PC-9 (cell line): ENCODE data around the gene DENND1A. TPM values are rescaled to one million over a fixed set of nuclear protein-coding genes. Genes with fewer than 3 reads are reported as not detected.

Experiments used
- BruUV-seq: library from RNA; stranded (reverse); fragments of 400-500 nt; replicated peaks from 2 replicates; lab custom pipeline; 2021; lab: Mats Ljungman, UMichigan
- CTCF ChIA-PET: fragments of 300-600 bp; sonication (Branson Sonifier 250); formaldehyde crosslinking; loops from one replicate; lab custom pipeline; 2022; ENCODE audit warnings: antibody characterized with exemption; lab: Charles Lee
- POLR2A ChIA-PET: fragments of 300-600 bp; sonication (Branson Sonifier 250); formaldehyde crosslinking; loops from one replicate; lab custom pipeline; 2022; ENCODE audit warnings: antibody characterized with exemption; ENCODE audit not compliant: unreplicated experiment; lab: Charles Lee
- DNase-seq, 2 experiments: peaks; one replicate each; pipeline versions ENCODE4 v3.0.0 to v3.0.0-alpha.2; 2015 to 2022; ENCODE audit warnings: mixed read lengths in 1 of 2
- H2AFZ ChIP-seq: fragments of 200-600 bp; sonication (generic); 2 replicates; pipeline ENCODE4 v1.8.1; 2017; ENCODE audit warnings: antibody characterized with exemption
- H3F3A ChIP-seq: fragments of 200-600 bp; sonication (generic); 2 replicates; pipeline ENCODE4 v1.8.1; 2017; ENCODE audit warnings: antibody characterized with exemption, mild to moderate bottlenecking, low read depth; ENCODE audit not compliant: insufficient read depth
- H3K27ac ChIP-seq: fragments of 200-600 bp; sonication (generic); 2 replicates; pipeline ENCODE4 v1.6.1; 2016; ENCODE audit warnings: mixed run types
- H3K27me3 ChIP-seq: fragments of 200-600 bp; sonication (generic); 2 replicates; pipeline ENCODE4 v1.6.1; 2016; ENCODE audit warnings: low read depth, mixed run types; ENCODE audit not compliant: insufficient read depth
- H3K36me3 ChIP-seq: fragments of 200-600 bp; sonication (generic); 2 replicates; pipeline ENCODE4 v1.6.1; 2016; ENCODE audit warnings: low read depth, mixed run types
- H3K4me1 ChIP-seq: fragments of 200-600 bp; sonication (generic); replicated peaks from 2 replicates; pipeline ENCODE4 v1.6.1; 2016; ENCODE audit warnings: mixed run types; ENCODE audit not compliant: insufficient read depth
- H3K4me2 ChIP-seq: fragments of 200-600 bp; sonication (generic); 2 replicates; pipeline ENCODE4 v1.6.1; 2017; ENCODE audit warnings: mixed run types
- H3K4me3 ChIP-seq: fragments of 200-600 bp; sonication (generic); 2 replicates; pipeline ENCODE4 v1.6.1; 2016; ENCODE audit warnings: mixed run types
- H3K79me2 ChIP-seq: fragments of 200-600 bp; sonication (generic); 2 replicates; pipeline ENCODE4 v1.6.1; 2017; ENCODE audit warnings: low read depth, mixed run types
- H3K9me2 ChIP-seq: fragments of 200-600 bp; sonication (generic); 2 replicates; pipeline ENCODE4 v1.8.1; 2017; ENCODE audit warnings: mild to moderate bottlenecking; ENCODE audit not compliant: insufficient read depth
- H3K9me3 ChIP-seq: fragments of 200-600 bp; sonication (generic); 2 replicates; pipeline ENCODE4 v1.8.1; 2016; ENCODE audit warnings: low read depth; ENCODE audit not compliant: insufficient read depth
- H4K20me1 ChIP-seq: fragments of 200-600 bp; sonication (generic); 2 replicates; pipeline ENCODE4 v1.8.1; 2017; ENCODE audit not compliant: insufficient read depth
- EZH2 ChIP-seq: fragments of 200-600 bp; sonication (generic); IDR thresholded peaks from 2 replicates; pipeline ENCODE4 v1.8.0; 2017; ENCODE audit warnings: antibody characterized with exemption, low read depth
- intact Hi-C: fragments of 100-400 bp; cut with micrococcal nuclease; formaldehyde crosslinking; loops from one replicate; pipeline ENCODE4 v1.10.0; 2022; ENCODE audit not compliant: unreplicated experiment
- total RNA-seq: library from RNA; stranded (reverse); gene quantifications from 2 replicates; pipeline ENCODE4 v1.2.3, GENCODE V29; 2021
- TF ChIP-seq, protein P1 (sequence below): fragments of 200-600 bp; sonication (generic); conservative IDR thresholded peaks from 2 replicates; pipeline ENCODE4 v1.6.1; 2017; ENCODE audit warnings: mixed run types, antibody characterized with exemption, mild to moderate bottlenecking, moderate library complexity

Gene DENND1A
- total RNA-seq, 1 experiment from 2014 or later: 37.7 TPM

DNA sequence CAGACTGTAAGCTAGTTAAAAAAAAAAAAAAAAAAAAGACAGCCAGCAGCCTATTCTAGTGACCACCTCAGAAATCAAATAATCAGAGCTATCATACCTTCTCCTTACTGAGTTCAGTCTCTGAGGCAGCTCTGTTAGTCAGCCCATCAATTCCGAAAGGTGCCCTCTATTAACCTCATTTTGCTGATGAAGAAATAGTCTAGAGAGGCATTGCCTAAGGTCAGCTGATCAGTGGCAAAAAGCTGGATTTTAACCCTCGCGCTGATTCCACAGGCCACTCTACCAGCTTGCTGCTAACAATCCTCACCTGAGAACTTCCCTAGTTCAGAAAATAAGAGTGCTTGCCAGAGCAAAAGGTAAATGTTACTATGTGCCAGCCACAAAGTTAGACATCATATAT lies 172.0 kb downstream of the DENND1A start:
- Histone ChIP-seq H3K36me3 (peaks cover 5% of the 10 kb centered on the region; the same call in 1 of the 2 replicates), H3K4me3 (no peak overlapping the region), H2AFZ (no peak overlapping the region), H3K27ac (no peak overlapping the region), H3K9me3 (no peaks in the 10 kb centered on the region), H4K20me1 (no peaks in the 10 kb centered on the region), H3K27me3 (no peaks in the 10 kb centered on the region), H3K4me2 (no peak overlapping the region), H3K79me2 (no peaks in the 10 kb centered on the region), H3F3A (no peaks in the 10 kb centered on the region), H3K9me2 (no peaks in the 10 kb centered on the region), H3K4me1 (no peaks in the 10 kb centered on the region)
- no peak for TF ChIP-seq EZH2
- TF ChIP-seq, protein P1, sequence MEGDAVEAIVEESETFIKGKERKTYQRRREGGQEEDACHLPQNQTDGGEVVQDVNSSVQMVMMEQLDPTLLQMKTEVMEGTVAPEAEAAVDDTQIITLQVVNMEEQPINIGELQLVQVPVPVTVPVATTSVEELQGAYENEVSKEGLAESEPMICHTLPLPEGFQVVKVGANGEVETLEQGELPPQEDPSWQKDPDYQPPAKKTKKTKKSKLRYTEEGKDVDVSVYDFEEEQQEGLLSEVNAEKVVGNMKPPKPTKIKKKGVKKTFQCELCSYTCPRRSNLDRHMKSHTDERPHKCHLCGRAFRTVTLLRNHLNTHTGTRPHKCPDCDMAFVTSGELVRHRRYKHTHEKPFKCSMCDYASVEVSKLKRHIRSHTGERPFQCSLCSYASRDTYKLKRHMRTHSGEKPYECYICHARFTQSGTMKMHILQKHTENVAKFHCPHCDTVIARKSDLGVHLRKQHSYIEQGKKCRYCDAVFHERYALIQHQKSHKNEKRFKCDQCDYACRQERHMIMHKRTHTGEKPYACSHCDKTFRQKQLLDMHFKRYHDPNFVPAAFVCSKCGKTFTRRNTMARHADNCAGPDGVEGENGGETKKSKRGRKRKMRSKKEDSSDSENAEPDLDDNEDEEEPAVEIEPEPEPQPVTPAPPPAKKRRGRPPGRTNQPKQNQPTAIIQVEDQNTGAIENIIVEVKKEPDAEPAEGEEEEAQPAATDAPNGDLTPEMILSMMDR: no peak
- intact Hi-C loops: no loop called here
- no peak for DNase-seq
- no TSS peak for BruUV-seq
- CTCF ChIA-PET: no interaction called here
- POLR2A ChIA-PET: interaction anchor here (0.6 kb wide), 1 partner anchor 987 kb away, joined by 7 read pairs; no protein-coding TSS in a partner anchor

DNA sequence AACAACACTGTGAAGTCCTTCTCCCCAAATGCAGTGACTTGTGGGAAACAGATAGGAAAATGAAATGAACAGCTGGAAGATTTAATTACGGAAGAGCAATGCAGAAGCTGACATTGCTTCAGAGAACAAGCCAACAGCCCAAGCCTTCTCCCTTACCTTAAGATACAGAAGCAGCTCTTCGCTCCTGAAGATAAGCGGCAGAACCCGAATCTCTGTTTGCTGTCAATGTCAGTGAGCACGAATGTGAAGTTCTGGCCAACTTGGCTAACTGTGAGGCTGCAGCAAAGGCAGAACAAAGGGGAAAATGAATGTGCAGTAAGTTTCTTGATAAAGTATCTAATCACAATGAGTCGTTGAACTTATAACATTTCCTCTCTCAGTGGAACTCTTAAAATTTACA lies 172.4 kb downstream of the DENND1A start:
- ChIA-PET CTCF (no interaction called here), POLR2A (interaction anchor here (0.6 kb wide), 2 partner anchors 987 to 1949 kb away, joined by 5 to 7 read pairs; partner anchors contain the start of gene MAPKAP1)
- BruUV-seq: no TSS peak
- Histone ChIP-seq H4K20me1 (no peaks in the 10 kb centered on the region), H3K9me2 (no peaks in the 10 kb centered on the region), H3K27ac (no peak overlapping the region), H3K27me3 (no peaks in the 10 kb centered on the region), H3K79me2 (no peaks in the 10 kb centered on the region), H3K4me1 (no peaks in the 10 kb centered on the region), H3K4me3 (no peak overlapping the region), H3K9me3 (no peaks in the 10 kb centered on the region), H3K4me2 (no peak overlapping the region), H2AFZ (no peak overlapping the region), H3K36me3 (peaks cover 5% of the 10 kb centered on the region; the same call in 1 of the 2 replicates), H3F3A (no peaks in the 10 kb centered on the region)
- DNase-seq: no peak
- intact Hi-C loops: no loop called here
- TF ChIP-seq, protein P1: no peak
- no peak for TF ChIP-seq EZH2

DNA sequence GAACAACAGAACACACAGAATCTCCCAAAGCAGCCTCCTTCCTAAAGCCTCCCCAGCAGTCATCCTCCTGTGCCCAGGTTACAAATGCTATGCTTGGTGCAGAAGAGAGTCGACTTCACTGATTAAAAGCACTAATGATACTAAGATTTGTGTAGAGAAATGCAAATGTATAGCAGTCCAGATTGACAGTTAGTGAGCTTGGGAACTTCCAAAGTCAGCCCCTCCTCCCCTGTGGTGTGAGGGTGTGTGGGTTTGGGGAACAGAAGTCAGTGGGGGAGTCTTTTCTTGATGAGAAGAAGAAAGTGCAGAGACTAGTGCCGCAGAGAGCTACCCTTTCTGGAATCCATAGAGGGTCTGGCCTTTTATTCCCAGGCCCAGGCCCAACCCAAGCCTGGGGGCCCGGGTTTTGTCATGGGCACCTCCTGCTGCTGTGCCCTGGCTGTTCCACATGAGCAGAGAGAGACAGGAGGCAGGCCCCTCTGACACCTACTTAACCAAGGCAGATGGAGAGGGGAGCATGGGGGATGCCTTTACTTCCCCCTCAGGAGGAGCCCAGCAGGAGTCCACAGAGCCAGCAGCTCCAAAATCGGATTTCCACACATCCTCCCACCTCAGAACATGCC lies 173.3 kb downstream of the DENND1A start:
- POLR2A ChIA-PET: no interaction called here
- no TSS peak for BruUV-seq
- Histone ChIP-seq H3K9me2 (no peaks in the 10 kb centered on the region), H2AFZ (no peak overlapping the region), H3F3A (no peaks in the 10 kb centered on the region), H3K27ac (no peak overlapping the region), H3K4me2 (no peak overlapping the region), H3K27me3 (no peaks in the 10 kb centered on the region), H3K79me2 (no peaks in the 10 kb centered on the region), H3K36me3 (peaks cover 5% of the 10 kb centered on the region; the same call in 1 of the 2 replicates), H4K20me1 (no peaks in the 10 kb centered on the region), H3K9me3 (no peaks in the 10 kb centered on the region), H3K4me3 (no peak overlapping the region), H3K4me1 (no peaks in the 10 kb centered on the region)
- DNase-seq: no peak
- TF ChIP-seq, protein P1: no peak
- TF ChIP-seq EZH2: no peak
- CTCF ChIA-PET: no interaction called here
- intact Hi-C loops: no loop called here
